Transverse colon (tissue), 4 donors: ENCODE results near the gene PDSS2.

Experiments
- POLR2AphosphoS5 ChIP-seq, 3 donors: sonication (generic); formaldehyde crosslinking; IDR thresholded peaks; one replicate each; pipeline ENCODE4 v1.6.1; 2016; ENCODE audit warnings: antibody characterized with exemption in 3 of 3
- TF ChIP-seq, protein P1 (sequence below), 5 experiments: fragments of 200-600 bp in 3 of 5; fragments of 450-650 bp in 2 of 5; sonication (generic) in 3 of 5; IDR thresholded peaks; 1 replicate in 2 of 5; 2 replicates in 3 of 5; pipeline ENCODE4 v1.5.1; 2016 to 2017; ENCODE audit warnings: antibody characterized with exemption in 5 of 5, inconsistent platforms in 3 of 5, mild to moderate bottlenecking in 2 of 5, moderate library complexity in 1 of 5

DNA sequence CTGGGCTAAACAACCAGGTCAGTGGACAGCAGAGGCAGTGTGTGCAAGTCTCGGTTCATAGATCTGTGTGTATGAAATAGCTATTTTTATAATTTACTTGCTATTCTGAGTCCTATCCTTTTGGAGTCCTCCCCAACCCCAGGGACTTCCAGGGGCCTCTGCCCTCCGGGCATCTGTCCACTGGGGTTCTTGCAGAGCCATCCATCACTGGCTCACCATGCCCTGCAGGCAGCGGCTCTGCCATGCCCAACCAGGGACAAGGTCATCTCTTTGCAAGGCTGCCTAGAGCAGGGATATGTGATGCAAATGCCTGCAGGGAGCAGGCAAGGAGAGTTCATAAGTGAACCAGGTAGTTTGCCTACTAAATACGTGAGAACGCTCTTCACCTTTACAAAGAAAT lies 333.6 kb downstream of the PDSS2 start:
- no peak for TF ChIP-seq POLR2AphosphoS5 (IDR thresholded peaks at IDR 0.05)
- TF ChIP-seq, protein P1, sequence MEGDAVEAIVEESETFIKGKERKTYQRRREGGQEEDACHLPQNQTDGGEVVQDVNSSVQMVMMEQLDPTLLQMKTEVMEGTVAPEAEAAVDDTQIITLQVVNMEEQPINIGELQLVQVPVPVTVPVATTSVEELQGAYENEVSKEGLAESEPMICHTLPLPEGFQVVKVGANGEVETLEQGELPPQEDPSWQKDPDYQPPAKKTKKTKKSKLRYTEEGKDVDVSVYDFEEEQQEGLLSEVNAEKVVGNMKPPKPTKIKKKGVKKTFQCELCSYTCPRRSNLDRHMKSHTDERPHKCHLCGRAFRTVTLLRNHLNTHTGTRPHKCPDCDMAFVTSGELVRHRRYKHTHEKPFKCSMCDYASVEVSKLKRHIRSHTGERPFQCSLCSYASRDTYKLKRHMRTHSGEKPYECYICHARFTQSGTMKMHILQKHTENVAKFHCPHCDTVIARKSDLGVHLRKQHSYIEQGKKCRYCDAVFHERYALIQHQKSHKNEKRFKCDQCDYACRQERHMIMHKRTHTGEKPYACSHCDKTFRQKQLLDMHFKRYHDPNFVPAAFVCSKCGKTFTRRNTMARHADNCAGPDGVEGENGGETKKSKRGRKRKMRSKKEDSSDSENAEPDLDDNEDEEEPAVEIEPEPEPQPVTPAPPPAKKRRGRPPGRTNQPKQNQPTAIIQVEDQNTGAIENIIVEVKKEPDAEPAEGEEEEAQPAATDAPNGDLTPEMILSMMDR (IDR thresholded peaks at IDR 0.05), result no peak
